AG10803 (cell line): ENCODE measurements around the gene ASIC3.
A peak's percentile ranks its signal among the peaks of the same experiment; 100 is the strongest.

Experiments
- DNase-seq: peaks from one replicate; pipeline ENCODE4 v3.0.0; 2010; ENCODE audit warnings: low read depth
- H3K4me3 ChIP-seq: 2 replicates; pipeline ENCODE4 v1.5.1; 2011; ENCODE audit warnings: mild to moderate bottlenecking, low read length, control low read depth
- TF ChIP-seq, protein P1 (sequence below): conservative IDR thresholded peaks from 2 replicates; pipeline ENCODE4 v1.5.1; 2011; ENCODE audit warnings: mild to moderate bottlenecking, low read length, control low read depth, inconsistent platforms

The ASIC3 gene

DNA sequence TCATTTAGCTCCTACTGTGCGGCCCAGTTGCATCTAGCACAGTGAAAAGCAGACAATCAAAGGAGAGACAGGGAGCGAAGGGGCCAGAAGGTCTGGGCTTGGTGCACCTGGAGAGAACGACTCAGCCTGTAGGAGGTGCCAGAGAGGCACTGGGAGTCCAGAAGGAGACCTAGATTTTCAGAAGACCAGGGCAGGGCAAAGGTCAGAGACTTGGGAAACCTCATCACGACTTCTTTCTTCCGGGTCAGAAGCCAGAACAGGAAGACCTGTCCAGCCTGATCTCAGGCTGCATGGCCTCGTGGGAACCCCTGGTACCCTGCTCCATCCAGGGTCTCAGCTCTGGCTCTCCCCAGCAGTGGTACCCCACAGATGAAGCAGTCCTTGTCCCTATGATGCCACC is 43.1 kb downstream of the ASIC3 start:
- no peak for DNase-seq
- H3K4me3 ChIP-seq = no peak overlapping the region
- TF ChIP-seq, protein P1, sequence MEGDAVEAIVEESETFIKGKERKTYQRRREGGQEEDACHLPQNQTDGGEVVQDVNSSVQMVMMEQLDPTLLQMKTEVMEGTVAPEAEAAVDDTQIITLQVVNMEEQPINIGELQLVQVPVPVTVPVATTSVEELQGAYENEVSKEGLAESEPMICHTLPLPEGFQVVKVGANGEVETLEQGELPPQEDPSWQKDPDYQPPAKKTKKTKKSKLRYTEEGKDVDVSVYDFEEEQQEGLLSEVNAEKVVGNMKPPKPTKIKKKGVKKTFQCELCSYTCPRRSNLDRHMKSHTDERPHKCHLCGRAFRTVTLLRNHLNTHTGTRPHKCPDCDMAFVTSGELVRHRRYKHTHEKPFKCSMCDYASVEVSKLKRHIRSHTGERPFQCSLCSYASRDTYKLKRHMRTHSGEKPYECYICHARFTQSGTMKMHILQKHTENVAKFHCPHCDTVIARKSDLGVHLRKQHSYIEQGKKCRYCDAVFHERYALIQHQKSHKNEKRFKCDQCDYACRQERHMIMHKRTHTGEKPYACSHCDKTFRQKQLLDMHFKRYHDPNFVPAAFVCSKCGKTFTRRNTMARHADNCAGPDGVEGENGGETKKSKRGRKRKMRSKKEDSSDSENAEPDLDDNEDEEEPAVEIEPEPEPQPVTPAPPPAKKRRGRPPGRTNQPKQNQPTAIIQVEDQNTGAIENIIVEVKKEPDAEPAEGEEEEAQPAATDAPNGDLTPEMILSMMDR = peak; percentile 62

- TF ChIP-seq, protein P1 = no peak
- no peak for DNase-seq
Measured at GRCh38 chr7:151091988-151092387, 43.7 kb downstream of the ASIC3 start.

DNA sequence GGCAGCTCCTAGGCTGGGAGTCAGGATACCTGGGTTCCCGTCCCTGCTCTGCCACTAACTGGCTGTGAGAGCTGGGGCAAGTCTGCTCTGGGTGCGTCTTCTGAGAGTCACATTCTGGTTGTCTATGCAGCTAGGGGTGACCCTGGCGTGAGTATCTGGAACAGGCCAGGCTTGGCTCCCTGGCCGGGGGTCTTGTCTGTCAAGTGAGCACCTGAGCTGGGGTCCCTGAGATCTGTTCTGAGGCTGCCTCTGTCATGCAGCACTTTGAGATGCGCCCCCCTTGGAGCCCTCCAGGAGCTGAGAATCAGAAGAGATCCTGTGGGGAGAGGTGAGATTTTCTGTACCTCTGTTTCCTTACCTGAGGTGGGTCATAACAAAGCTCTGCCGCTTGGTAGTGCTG is 45.4 kb downstream of the ASIC3 start:
- H3K4me3 ChIP-seq = no peak overlapping the region
- no peak for DNase-seq
- TF ChIP-seq, protein P1 = no peak

More at GRCh38 chr7:151091988-151092387, 43.7 kb downstream of the ASIC3 start:
- H3K4me3 ChIP-seq = no peak overlapping the region

DNA sequence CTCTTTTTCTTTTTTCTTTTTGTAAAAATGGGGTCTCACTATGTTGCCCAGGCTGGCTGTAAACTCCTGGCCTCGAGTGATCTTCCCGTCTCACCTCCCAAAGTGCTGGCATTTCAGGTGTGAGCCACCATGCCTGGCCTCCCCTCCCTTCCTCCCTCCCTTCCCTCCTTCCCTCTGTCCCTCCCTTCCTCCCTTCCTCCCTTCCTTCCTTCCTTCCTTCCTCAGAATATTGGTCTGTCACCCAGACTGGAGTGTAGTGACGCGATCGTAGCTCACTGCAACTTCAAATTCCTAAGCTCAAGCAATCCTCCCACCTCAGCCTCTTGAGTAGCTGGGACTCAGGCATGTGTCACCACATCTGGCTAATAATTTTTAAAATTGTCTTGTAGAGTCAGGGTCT is 46.3 kb downstream of the ASIC3 start:
- DNase-seq = peak; percentile 44
- TF ChIP-seq, protein P1 = no peak
- no peak overlapping the region for H3K4me3 ChIP-seq

- DNase-seq = no peak
- no peak overlapping the region for H3K4me3 ChIP-seq
- TF ChIP-seq, protein P1 = no peak
Measured at GRCh38 chr7:151095123-151095797, 46.9 kb downstream of the ASIC3 start.

DNA sequence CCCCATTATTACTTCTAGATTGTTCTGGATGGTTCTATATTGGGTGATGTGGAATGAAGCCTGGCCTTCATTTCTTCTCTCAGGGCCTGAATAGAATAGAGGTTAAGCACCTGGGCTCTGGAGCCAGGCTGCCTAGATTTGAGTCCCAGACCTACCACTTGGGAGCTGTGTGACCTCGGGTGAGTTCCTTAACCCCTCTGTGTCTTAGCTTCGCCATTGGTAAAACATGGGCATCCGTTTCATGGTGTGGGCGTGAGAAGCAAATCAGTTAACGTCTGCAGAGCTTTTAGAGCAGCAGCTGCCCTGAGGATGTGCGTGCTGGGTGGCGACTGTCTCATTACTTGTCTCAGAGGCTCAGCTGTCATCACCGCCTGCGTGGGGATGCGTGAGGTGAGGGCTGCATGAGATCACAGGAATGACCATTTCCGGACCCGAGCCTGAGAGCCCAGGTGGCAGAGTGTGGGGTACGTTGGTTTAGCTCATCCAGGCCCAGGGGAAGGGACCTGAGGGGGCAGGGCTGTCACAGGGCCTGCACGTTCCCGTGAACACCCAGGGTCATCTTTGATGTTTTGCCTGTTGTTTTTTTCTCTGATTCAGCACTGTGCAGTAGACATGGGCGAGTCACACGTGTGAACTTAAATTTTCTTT is 47.6 kb downstream of the ASIC3 start:
- no peak for DNase-seq
- TF ChIP-seq, protein P1 = no peak
- no peak overlapping the region for H3K4me3 ChIP-seq
